ENCODE data around the gene FIGN.

The FIGN gene

GRCh38 chr2:163659224-163659623 is 76.6 kb downstream of the FIGN start:
- no peak for FAIRE-seq

DNA sequence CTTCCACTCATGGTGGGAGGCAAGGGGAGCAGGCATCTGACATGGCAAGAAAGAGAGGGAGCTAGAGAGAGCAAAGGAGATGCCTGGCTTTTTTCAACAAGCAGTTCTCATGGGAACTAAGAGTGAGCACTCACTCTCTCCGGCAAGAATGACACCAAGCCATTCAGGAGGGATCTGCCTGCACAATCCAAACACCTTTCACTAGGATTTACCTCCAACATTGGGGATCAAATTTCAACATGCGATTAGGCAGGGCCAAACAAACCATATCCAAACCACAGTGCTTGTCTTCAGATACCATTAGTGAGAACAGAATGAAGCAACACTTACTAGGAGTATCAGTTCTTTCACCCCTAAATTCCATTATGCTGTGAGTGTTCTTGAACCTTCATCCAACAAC is 77.3 kb downstream of the FIGN start:
- FAIRE-seq, result no peak

DNA sequence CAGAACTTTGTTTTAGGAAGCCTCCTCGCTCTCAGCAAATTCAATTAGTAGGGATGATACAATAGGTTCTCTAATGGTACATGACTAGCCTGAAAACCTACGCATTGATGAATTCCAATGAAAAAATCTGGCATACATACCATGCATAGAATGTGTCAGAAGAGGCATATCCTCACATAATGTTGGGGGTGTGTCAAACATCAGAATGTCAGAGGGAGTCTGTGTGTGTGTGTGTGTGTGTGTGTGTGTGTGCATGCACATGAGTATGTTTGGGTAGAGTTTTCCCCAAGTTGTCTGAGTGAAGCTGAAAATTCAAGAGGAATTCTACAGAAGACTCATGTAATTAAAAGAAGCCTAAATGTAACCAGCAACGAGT is 78.5 kb downstream of the FIGN start:
- no peak for FAIRE-seq

- FAIRE-seq, result no peak
Measured at GRCh38 chr2:163656622-163657280, 79.1 kb downstream of the FIGN start.

GRCh38 chr2:163655667-163656066 is 80.1 kb downstream of the FIGN start:
- no peak for FAIRE-seq

- FAIRE-seq, result no peak
Measured at GRCh38 chr2:163652751-163653150, 83.1 kb downstream of the FIGN start.

DNA sequence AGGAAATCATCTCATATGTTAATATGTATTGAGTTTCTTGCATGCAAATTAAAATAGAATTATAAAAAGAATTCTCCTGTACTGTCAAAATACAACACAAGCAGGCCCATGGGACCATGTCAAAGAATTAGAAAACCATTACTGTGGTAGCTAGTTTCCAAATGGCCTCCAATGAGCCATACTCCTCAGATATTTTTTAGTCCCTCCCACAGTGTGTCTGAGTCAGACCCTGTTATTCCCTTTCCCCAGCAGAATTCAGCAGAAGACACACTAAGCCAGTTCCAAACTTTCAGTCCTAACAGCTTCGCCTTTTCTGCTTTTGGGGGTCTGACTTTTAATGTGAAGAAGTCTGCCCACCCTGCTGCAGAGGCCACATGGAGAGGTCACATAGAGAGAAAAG is 86.7 kb downstream of the FIGN start:
- no peak for FAIRE-seq

DNA sequence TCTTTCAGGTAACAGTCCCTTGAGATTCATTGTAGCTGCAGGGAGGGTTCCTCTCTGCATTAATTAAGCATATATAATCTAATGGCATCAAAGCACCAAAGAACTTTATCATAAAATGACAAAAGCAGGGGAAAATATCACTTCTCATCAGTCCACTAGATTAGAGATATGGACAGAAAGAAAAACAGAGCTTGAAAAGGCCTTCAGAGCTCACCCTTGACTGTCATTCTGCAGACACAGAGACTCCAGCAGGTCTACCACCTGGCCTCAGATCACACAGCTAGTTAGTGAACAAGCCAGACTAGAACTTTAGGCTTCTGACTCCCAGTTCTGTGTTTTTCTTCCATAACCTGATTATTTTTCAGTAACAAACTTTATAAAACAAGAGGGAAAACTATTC is 88.5 kb downstream of the FIGN start:
- FAIRE-seq, result no peak

GRCh38 chr2:163646687-163647086 is 89.1 kb downstream of the FIGN start:
- FAIRE-seq, result no peak

- no peak for FAIRE-seq
Measured at GRCh38 chr2:163644238-163644637, 91.6 kb downstream of the FIGN start.

DNA sequence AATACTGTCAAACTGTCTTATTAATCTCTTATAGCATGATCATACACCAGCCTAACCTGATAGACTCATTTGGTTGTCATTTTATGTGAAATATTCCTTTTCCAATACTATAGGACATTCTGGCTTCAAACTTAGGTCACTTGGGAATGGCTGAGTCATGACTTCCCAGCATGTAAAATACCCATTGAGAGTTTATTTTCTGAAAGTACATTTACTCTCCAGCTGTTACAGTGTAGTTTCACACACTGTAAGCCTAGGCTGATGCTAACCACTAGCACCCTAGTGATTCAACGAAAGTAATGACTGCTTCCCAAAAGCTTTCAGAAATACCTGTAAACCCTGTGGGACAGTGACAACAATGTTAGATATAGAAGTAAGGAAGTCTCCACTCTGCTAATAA is 93.8 kb downstream of the FIGN start:
- no peak for FAIRE-seq

DNA sequence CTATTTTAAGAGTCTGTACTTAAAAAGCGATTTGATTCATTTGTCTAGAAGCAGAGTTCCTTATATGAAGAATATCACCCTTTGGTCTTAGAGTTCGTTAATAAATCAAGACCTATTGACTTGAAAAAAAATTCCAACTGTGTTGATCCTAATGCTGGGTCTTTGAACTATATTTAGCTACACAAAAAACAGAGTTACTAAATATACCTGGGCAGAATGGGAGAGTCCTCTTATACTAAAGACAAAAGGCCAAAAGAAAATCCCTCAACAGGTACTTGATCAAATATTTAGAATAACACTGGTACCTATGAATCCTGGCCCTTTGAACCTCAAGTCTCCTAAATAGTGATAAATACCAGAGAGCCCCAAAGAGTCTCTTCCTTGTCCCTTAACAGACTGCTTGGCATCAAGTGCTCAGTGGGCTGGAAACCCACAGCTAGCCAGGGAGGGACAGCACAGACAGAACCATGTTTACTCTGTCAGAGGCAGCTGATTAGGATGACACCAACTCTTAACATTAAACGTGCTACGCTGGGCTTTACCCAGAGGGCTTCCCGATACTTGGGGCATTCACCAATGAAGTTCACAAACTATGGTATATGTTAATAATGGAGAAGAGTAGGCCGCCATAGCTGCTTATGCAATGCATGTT is 95.1 kb downstream of the FIGN start:
- no peak for FAIRE-seq

- no peak for FAIRE-seq
Measured at GRCh38 chr2:163637871-163638270, 97.9 kb downstream of the FIGN start.

GRCh38 chr2:163633291-163633690 is 102.5 kb downstream of the FIGN start:
- no peak for FAIRE-seq

- no peak for FAIRE-seq
Measured at GRCh38 chr2:163630836-163631235, 105.0 kb downstream of the FIGN start.

DNA sequence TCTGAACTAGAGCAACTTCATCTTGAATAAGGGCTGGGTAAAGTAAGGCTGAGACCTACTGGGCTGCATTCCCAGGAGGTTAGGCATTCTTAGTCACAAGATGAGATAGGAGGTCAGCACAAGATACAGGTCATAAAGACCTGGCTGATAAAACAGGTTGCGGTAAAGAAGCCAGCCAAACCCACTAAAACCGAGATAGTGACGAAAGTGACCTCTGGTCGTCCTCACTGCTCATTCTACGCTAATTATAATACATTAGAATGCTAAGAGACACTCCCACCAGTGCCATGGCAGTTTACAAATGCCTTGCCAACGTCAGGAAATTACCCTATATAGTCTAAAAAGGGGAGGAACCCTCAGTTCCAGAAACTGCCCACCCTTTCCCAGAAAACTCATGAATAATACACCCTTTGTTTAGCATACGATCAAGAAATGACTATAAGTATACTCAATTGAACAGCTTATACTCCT is 109.1 kb downstream of the FIGN start:
- FAIRE-seq, result no peak

- FAIRE-seq, result peak; percentile 22
Measured at GRCh38 chr2:163626208-163626607, 109.6 kb downstream of the FIGN start.

DNA sequence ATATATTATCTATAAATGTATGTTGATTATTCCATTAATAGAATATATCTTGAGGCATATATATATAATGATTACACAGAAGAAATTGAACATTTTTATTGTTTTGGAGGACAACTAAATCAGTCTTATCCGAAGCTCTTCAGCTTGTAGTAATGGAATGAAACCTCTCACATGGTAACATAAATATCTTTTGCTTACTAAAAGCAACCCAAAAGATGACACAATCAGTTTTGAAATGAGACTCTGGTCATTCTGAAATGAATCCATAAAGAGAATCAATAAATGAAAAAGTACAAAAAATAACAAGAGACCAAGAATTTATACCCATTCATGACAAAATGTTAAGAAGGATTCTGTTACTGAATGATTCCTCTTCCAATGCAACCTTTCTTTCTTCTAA is 110.2 kb downstream of the FIGN start:
- no peak for FAIRE-seq

DNA sequence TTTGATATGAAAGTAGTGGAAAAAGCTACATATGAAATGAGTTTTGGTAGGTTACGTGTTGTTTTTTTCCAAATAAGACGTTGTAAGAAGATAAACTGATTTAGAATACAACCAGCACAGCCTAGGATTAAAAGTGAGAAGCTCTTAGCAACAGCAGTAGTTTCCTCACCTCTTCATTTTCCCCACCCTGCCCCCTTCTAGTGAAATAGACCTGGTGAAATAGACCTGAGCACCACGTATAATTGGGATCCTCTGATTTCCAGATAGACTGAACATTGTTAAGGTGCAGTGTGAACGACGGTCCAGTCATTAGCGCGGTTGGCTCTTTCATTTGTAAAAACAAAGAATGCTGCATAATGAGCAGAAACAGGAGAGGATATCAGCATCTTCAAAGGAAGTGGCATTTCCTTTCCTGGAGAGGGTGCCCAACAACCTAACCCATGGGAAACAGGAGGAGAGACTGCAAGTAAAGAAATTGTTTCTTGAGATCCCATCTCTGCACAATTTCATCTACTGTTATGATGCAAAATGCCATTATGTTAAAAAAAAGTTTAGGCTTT is 114.3 kb downstream of the FIGN start:
- FAIRE-seq, result no peak

- no peak for FAIRE-seq
Measured at GRCh38 chr2:163617517-163617916, 118.3 kb downstream of the FIGN start.

- FAIRE-seq, result no peak
Measured at GRCh38 chr2:163613266-163613731, 122.5 kb downstream of the FIGN start.

GRCh38 chr2:163612332-163612731 is 123.5 kb downstream of the FIGN start:
- no peak for FAIRE-seq

- FAIRE-seq, result no peak
Measured at GRCh38 chr2:163611557-163611906, 124.3 kb downstream of the FIGN start.

- no peak for FAIRE-seq
Measured at GRCh38 chr2:163610817-163611556, 124.8 kb downstream of the FIGN start.
